Kidney epithelial cell (primary cell): ENCODE measurements around the gene EYA3. TPM values are rescaled to one million over a fixed set of nuclear protein-coding genes. Genes with fewer than 3 reads are reported as not detected.

Experiments used
- DNase-seq: peaks from one replicate; pipeline ENCODE4 v3.0.0-alpha.2; 2010; ENCODE audit warnings: low read depth
- H3K27me3 ChIP-seq: 2 replicates; pipeline ENCODE4 v1.6.0; 2011; ENCODE audit warnings: low read length; ENCODE audit not compliant: control insufficient read depth, insufficient read depth
- H3K36me3 ChIP-seq: 2 replicates; pipeline ENCODE4 v1.5.1; 2011; ENCODE audit warnings: low read length; ENCODE audit not compliant: control insufficient read depth, insufficient read depth
- H3K4me3 ChIP-seq: 2 replicates; pipeline ENCODE4 v1.5.1; 2011; ENCODE audit warnings: low read depth, mild to moderate bottlenecking, control low read depth, low read length
- total RNA-seq: library from RNA; depleted of rRNA; stranded (reverse); fragments of >200 nt; gene quantifications from 2 replicates; pipeline ENCODE4 v1.2.3, GENCODE V29; 2015
- TF ChIP-seq, protein P1 (sequence below): IDR thresholded peaks from 2 replicates; pipeline ENCODE4 v1.5.1; 2011; ENCODE audit warnings: mild to moderate bottlenecking, moderate library complexity, low read length, control low read depth, inconsistent platforms; ENCODE audit not compliant: insufficient read depth, poor library complexity, severe bottlenecking

EYA3 gene
- total RNA-seq, 1 donor from 2014 or later: 15.1 TPM

GRCh38 chr1:27990920-27991537 lies 97.4 kb downstream of the EYA3 start:
- H3K27me3 ChIP-seq: no peaks in the 10 kb centered on the region
- TF ChIP-seq, protein P1, sequence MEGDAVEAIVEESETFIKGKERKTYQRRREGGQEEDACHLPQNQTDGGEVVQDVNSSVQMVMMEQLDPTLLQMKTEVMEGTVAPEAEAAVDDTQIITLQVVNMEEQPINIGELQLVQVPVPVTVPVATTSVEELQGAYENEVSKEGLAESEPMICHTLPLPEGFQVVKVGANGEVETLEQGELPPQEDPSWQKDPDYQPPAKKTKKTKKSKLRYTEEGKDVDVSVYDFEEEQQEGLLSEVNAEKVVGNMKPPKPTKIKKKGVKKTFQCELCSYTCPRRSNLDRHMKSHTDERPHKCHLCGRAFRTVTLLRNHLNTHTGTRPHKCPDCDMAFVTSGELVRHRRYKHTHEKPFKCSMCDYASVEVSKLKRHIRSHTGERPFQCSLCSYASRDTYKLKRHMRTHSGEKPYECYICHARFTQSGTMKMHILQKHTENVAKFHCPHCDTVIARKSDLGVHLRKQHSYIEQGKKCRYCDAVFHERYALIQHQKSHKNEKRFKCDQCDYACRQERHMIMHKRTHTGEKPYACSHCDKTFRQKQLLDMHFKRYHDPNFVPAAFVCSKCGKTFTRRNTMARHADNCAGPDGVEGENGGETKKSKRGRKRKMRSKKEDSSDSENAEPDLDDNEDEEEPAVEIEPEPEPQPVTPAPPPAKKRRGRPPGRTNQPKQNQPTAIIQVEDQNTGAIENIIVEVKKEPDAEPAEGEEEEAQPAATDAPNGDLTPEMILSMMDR: no peak
- peaks cover 1% of the 10 kb centered on the region for H3K36me3 ChIP-seq
- H3K4me3 ChIP-seq: no peak overlapping the region
- DNase-seq: no peak

DNA sequence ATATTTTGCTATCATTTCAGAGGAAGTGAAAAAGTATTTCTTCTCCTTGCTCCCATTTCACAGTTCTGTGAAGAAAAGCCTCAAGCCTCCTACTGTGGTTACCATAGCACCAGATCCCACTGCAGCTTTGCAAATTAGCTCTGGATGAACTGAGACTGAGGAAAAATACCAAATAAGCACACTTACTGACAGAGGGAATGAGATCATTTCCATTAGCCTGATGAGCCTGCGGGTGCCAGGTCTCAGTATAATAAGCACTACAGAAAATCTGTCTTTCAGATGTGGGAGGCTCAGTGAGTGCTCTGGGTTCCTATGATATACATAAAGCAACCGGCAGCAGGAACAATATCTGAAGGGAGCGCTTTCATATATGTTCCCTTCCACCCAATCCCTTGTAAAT lies 107.3 kb downstream of the EYA3 start:
- Histone ChIP-seq H3K27me3 (no peaks in the 10 kb centered on the region), H3K36me3 (no peaks in the 10 kb centered on the region), H3K4me3 (no peak overlapping the region)
- no peak for DNase-seq
- TF ChIP-seq, protein P1: no peak

GRCh38 chr1:27980216-27980845 lies 108.1 kb downstream of the EYA3 start:
- no peaks in the 10 kb centered on the region for H3K27me3 ChIP-seq
- H3K36me3 ChIP-seq: no peaks in the 10 kb centered on the region
- H3K4me3 ChIP-seq: no peak overlapping the region
- DNase-seq: no peak
- TF ChIP-seq, protein P1: no peak

DNA sequence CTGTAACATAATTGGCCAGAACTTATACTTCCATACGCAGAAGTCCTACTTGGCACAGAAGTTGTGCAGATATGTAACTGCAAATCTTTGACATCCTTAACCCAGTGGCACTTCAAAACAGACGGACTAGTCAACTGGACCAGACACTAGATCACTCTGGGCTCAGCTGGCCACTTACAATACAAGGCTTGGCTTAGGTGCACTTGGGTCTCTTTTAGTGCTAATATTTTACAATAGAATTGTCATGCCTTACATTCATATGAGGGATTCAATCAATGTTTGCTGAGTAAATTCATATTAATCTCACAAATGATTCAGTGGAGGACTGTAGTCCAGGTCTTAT lies 108.6 kb downstream of the EYA3 start:
- TF ChIP-seq, protein P1: no peak
- H3K27me3 ChIP-seq: no peaks in the 10 kb centered on the region
- DNase-seq: no peak
- no peak overlapping the region for H3K4me3 ChIP-seq
- no peaks in the 10 kb centered on the region for H3K36me3 ChIP-seq

GRCh38 chr1:27979151-27979858 lies 109.1 kb downstream of the EYA3 start:
- peak; percentile 19 for DNase-seq
- H3K27me3 ChIP-seq: no peaks in the 10 kb centered on the region
- H3K4me3 ChIP-seq: no peak overlapping the region
- TF ChIP-seq, protein P1: peak; percentile 41
- H3K36me3 ChIP-seq: no peaks in the 10 kb centered on the region
